ENCODE data around the gene ABCA4.
A peak's percentile ranks its signal among the peaks of the same experiment; 100 is the strongest.

Gene ABCA4

GRCh38 chr1:94061513-94062443 lies 59.2 kb downstream of the ABCA4 start:
- peak; percentile 79 for TF ChIP-seq CTCF (IDR thresholded peaks at IDR 0.05; ENCODE audit: poor library complexity, severe bottlenecking)
- no peak overlapping the region for H3K27ac ChIP-seq (ENCODE audit: poor library complexity, severe bottlenecking)
- H3K4me1 ChIP-seq (ENCODE audit: insufficient read depth, poor library complexity, severe bottlenecking) = peaks cover 5% of the 10 kb centered on the region
- no peak overlapping the region for H3K4me3 ChIP-seq (ENCODE audit: severe bottlenecking)
- H3K27me3 ChIP-seq (ENCODE audit: insufficient read depth, poor library complexity, severe bottlenecking) = no peaks in the 10 kb centered on the region
- H3K9me3 ChIP-seq (ENCODE audit: severe bottlenecking) = no peaks in the 10 kb centered on the region
- H3K36me3 ChIP-seq (ENCODE audit: low read depth) = no peaks in the 10 kb centered on the region
- peak; percentile 87 for ATAC-seq (ENCODE audit: low read depth)
- DNase-seq (ENCODE audit: low spot score) = no peak

GRCh38 chr1:94060720-94061119 lies 60.2 kb downstream of the ABCA4 start:
- H3K36me3 ChIP-seq (ENCODE audit: low read depth) = no peaks in the 10 kb centered on the region
- no peak for DNase-seq (ENCODE audit: low spot score)
- no peaks in the 10 kb centered on the region for H3K9me3 ChIP-seq (ENCODE audit: severe bottlenecking)
- no peak overlapping the region for H3K4me3 ChIP-seq (ENCODE audit: severe bottlenecking)
- ATAC-seq (ENCODE audit: low read depth) = no peak
- no peaks in the 10 kb centered on the region for H3K27me3 ChIP-seq (ENCODE audit: insufficient read depth, poor library complexity, severe bottlenecking)
- no peak for TF ChIP-seq CTCF (IDR thresholded peaks at IDR 0.05; ENCODE audit: poor library complexity, severe bottlenecking)
- H3K27ac ChIP-seq (ENCODE audit: poor library complexity, severe bottlenecking) = no peak overlapping the region
- H3K4me1 ChIP-seq (ENCODE audit: insufficient read depth, poor library complexity, severe bottlenecking) = peaks cover 5% of the 10 kb centered on the region

- H3K27ac ChIP-seq (ENCODE audit: poor library complexity, severe bottlenecking) = no peak overlapping the region
- no peak for ATAC-seq (ENCODE audit: low read depth)
- H3K4me1 ChIP-seq (ENCODE audit: insufficient read depth, poor library complexity, severe bottlenecking) = peaks cover 5% of the 10 kb centered on the region
- H3K9me3 ChIP-seq (ENCODE audit: severe bottlenecking) = no peaks in the 10 kb centered on the region
- no peaks in the 10 kb centered on the region for H3K36me3 ChIP-seq (ENCODE audit: low read depth)
- no peaks in the 10 kb centered on the region for H3K27me3 ChIP-seq (ENCODE audit: insufficient read depth, poor library complexity, severe bottlenecking)
- DNase-seq (ENCODE audit: low spot score) = no peak
- no peak for TF ChIP-seq CTCF (IDR thresholded peaks at IDR 0.05; ENCODE audit: poor library complexity, severe bottlenecking)
- H3K4me3 ChIP-seq (ENCODE audit: severe bottlenecking) = no peak overlapping the region
Measured at GRCh38 chr1:94058766-94059165, 62.2 kb downstream of the ABCA4 start.

GRCh38 chr1:94056996-94057395 lies 64.0 kb downstream of the ABCA4 start:
- Histone ChIP-seq H3K4me3 (ENCODE audit: severe bottlenecking) (no peak overlapping the region), H3K27ac (ENCODE audit: poor library complexity, severe bottlenecking) (no peak overlapping the region), H3K36me3 (ENCODE audit: low read depth) (no peaks in the 10 kb centered on the region), H3K9me3 (ENCODE audit: severe bottlenecking) (no peaks in the 10 kb centered on the region), H3K4me1 (ENCODE audit: insufficient read depth, poor library complexity, severe bottlenecking) (peaks cover 5% of the 10 kb centered on the region), H3K27me3 (ENCODE audit: insufficient read depth, poor library complexity, severe bottlenecking) (no peaks in the 10 kb centered on the region)
- no peak for TF ChIP-seq CTCF (IDR thresholded peaks at IDR 0.05; ENCODE audit: poor library complexity, severe bottlenecking)
- ATAC-seq (ENCODE audit: low read depth) = no peak
- no peak for DNase-seq (ENCODE audit: low spot score)

- ATAC-seq (ENCODE audit: low read depth) (no peak), DNase-seq (ENCODE audit: low spot score) (no peak)
- Histone ChIP-seq H3K4me3 (ENCODE audit: severe bottlenecking) (no peak overlapping the region), H3K27me3 (ENCODE audit: insufficient read depth, poor library complexity, severe bottlenecking) (no peaks in the 10 kb centered on the region), H3K27ac (ENCODE audit: poor library complexity, severe bottlenecking) (no peak overlapping the region), H3K4me1 (ENCODE audit: insufficient read depth, poor library complexity, severe bottlenecking) (peaks cover 7% of the 10 kb centered on the region), H3K9me3 (ENCODE audit: severe bottlenecking) (no peaks in the 10 kb centered on the region), H3K36me3 (ENCODE audit: low read depth) (no peaks in the 10 kb centered on the region)
- no peak for TF ChIP-seq CTCF (IDR thresholded peaks at IDR 0.05; ENCODE audit: poor library complexity, severe bottlenecking)
Measured at GRCh38 chr1:94056171-94056570, 64.8 kb downstream of the ABCA4 start.
